HG02763 (cell line): ENCODE measurements around the gene MBTPS1.

ENCODE experiments used
- ATAC-seq: cut with Tn5 transposase; IDR thresholded peaks from one replicate; pipeline ENCODE4 v1.9.1; 2021; ENCODE audit warnings: mild to moderate bottlenecking, moderate library complexity; ENCODE audit not compliant: unreplicated experiment

The MBTPS1 gene

DNA sequence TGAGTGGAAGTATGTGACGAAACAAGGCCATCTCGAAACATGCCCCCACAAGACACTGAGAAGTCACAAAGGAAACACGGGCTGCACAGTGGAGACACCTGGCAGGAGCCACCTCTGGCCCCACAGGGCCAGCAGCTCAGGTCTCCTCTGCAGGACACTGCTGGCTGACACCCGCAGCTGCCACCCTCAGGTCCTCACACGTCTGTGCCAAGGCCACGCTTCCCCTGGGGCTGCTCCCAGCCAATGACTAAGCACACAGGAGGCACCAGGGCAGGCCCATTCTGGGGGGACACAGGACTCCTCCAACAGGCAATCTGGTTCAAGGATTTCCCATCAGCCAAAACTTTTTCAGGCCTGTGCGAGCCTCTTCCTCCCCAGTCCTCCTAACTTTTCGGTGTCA lies 36.4 kb downstream of the MBTPS1 start:
- ATAC-seq = no peak

DNA sequence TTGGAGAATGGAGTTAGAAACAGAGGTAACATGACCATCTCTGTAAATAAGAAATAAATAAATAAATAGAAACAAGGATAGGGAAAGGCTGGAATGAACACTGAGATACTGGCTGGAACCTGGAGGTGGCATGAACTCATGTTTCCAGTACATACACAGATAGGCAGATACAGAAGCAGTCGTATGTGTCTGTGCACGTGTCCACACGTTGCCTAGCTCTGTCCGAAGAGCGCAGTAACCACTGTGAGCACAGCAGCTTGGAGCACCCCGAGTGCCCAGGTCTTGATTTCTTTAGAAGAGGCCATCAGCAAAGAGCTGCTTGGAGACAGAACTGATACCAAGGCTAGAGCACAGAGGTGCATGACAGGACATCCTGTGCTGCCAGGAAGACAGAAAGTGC lies 37.1 kb downstream of the MBTPS1 start:
- no peak for ATAC-seq

DNA sequence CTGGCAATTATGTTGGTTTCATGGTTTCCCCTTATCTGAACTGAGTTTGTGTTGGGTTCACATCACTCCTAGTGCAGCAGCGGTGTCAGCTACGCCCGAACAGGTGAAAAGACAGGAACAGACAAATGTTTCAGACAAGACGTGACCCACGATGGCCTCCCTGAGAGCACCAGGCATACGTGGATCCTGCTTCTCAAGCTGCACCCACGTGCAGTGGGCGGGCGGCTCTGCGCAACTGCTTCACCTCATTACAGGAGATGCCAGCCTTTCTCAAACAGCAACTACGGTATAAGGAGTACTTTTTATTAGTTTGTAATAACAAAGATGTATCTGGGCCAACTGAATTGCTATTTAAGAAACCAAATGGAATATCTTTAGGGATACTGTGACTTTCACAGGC lies 41.4 kb downstream of the MBTPS1 start:
- ATAC-seq = no peak

DNA sequence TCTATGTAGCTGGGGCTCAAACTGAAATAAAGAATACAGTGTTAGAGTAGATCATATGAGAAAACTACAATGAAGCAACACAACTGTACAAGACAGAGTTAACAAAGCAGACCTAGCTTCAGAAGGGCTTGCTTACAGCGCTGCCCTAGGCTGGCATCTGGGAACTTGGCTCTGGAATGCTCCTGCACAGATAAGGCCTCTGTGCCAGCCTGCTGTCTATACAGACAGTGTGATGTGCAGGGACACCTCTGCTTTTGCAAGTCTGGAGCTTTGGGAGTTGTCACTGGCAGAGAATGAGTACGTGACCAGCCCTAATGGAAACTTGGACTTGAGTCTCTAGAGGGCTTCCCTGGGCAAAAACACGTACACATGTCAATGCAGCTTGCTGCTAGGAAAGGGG lies 42.0 kb downstream of the MBTPS1 start:
- ATAC-seq = no peak

DNA sequence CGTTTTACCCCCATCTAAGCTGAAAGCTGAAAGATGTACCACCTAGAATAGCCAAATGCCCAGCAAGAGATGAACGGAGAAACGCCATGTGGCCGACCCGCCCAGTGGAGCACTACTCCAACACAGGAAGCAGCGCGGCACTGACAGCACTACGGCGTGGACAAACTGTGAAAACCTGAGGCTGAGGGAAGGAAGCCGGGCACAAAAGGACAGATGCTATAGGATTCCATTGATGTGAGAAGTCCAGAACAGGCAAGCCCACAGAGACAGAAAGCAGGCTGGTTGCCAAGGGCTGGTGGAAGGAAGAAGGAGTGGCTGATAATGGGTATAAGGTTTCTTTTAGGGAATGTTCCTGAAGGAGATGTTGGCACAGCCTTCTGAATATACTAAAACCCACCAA lies 44.7 kb downstream of the MBTPS1 start:
- no peak for ATAC-seq

DNA sequence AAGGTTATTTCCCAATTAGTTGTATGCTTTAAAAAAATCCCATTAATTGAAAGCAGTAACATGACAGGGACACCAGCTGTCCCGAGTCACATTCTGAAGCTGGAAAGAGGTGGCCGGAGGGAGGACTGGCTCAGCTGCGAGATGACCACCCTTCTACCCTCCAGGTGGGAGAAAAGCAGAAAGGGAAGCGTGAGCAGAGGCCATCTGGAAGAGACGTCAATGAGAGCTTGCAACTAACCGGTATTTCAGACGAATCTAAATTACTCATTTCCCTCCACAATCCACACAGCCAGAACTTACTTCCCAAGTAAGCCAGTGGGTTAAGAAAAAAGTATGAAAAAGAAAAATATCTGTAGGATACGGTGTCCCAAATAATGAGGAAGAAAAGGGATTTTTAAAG lies 45.6 kb downstream of the MBTPS1 start:
- ATAC-seq = no peak

DNA sequence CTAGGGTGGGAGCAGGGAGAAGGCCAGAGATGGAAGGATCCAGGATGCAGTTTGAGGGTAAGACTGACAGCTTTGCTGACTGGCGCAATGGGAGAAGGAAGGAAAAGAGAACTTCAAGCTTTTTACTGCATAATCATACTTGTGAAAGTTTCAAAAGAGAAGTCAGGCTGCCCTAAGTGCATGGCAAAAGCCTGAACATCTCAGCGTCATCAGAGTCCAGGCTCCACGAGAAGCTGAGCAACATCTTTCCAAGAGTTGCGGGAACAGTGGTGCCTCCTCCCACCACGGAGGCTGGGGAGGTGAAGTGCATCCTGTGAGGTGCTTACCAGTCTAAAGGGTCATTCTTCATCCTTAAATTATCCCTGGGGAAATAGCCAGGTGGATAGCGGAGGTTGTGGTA lies 47.2 kb downstream of the MBTPS1 start:
- no peak for ATAC-seq

DNA sequence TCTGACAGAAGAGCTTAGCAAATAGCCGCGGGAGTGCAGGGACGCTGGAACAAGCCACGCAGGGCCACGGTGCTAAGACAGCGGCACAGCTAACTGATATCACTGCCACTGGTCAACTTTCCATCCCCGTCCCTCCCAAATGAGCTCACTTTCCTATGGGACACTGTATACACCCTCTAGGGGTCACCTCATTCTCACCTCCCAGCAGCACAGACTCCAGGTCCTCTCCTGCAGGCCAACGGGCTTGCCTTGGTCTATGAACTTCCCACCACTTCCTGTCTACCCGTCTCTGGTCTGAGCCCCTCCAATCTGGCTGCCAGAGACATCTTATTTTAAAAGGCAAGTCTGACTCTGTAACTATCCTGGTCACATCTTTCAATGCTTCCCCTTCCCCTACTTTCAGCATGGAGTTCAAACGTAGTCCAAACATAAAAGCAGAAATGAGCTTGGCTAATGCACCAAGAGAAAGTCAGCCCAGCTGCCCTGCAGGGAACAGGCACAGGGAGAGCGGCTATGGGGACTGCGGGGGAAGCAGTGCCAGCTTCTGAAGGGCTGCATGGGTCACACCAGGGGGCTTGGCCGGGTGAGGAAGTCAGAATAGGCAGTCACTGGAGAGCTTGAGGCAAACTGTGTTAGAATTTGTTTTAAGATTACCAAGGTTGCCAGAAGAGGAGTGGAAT lies 47.8 kb downstream of the MBTPS1 start:
- ATAC-seq = no peak

DNA sequence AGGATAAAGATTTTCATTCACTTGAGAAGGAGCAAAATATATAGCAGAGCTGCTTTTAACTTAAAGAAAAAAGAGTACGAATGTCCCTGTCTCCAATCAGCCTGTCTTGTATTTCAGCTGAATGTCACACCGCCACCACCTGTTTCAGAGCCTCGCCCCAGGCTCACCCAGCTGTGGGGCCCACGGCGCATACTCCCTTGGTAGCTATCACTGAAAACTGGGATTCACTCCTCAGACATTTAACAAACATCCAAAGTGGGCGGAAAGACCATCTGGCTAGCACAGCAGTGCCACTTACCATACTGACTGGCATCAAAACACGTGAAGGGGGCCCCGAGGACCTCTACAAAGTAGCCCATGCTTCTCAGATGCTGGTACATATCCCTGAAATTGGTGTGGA lies 48.7 kb downstream of the MBTPS1 start:
- no peak for ATAC-seq

DNA sequence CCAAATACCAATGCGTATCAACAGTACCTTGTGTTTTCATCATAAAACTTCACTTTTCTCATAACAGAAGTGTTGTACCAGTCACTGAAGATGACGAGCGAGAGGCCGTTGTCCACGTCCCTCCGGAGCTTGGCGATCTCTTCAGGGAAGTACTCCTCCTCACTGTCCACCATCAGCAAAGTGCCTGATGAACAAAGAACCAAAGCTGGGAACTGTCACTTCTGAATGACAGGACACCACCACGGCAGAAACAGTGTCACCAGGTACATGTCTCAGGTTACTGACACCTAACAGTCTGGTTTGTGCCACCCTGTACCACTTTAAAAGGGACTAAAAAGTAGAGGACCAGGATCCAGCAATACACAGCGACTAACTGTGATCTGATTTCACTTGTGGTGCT lies 49.1 kb downstream of the MBTPS1 start:
- ATAC-seq = no peak

DNA sequence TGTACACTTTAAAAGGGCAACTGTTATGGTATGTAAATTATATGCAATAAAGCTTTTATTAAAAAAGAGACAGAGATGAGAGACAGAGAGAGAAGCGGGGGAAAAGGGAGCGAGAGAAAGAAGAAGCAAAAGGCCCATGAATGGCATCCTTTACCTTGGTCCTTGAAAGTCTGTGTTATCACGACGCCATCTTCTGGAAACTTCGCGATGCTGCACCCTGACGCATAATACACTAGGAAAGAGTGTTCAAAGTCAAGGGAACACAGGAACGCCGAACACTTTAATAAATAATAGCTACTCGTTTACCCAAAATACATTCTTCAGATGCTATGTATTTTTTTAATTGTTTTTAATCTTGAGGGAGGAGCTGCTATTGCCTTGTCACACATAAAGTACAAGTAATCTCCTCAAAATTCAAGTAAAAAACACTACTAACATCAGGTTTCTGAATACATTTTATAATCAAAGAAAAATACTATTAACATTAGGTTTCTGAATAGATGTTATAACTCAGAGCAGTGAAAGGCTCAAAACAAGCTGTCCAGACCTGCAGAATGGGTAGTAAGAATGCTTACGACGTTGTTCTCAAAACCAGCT lies 51.1 kb downstream of the MBTPS1 start:
- no peak for ATAC-seq

DNA sequence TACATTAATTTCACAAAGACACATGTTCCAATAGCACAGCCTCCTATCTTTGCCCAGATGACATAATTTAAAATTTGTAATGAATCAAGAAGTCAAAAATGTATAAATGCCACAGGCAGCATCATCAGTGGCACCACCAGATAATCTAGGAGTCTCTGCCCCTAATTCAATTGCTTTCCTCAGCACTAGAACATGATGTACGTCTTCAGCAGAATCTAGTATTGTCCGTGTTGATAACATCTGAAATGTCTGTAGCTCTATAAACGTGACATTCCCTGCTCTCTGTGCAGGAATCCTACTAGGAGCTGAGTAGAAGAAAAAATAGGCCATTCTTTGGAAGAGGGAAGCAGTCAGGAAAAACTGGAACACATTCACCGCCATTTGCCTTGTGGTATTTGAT lies 52.8 kb downstream of the MBTPS1 start:
- no peak for ATAC-seq

DNA sequence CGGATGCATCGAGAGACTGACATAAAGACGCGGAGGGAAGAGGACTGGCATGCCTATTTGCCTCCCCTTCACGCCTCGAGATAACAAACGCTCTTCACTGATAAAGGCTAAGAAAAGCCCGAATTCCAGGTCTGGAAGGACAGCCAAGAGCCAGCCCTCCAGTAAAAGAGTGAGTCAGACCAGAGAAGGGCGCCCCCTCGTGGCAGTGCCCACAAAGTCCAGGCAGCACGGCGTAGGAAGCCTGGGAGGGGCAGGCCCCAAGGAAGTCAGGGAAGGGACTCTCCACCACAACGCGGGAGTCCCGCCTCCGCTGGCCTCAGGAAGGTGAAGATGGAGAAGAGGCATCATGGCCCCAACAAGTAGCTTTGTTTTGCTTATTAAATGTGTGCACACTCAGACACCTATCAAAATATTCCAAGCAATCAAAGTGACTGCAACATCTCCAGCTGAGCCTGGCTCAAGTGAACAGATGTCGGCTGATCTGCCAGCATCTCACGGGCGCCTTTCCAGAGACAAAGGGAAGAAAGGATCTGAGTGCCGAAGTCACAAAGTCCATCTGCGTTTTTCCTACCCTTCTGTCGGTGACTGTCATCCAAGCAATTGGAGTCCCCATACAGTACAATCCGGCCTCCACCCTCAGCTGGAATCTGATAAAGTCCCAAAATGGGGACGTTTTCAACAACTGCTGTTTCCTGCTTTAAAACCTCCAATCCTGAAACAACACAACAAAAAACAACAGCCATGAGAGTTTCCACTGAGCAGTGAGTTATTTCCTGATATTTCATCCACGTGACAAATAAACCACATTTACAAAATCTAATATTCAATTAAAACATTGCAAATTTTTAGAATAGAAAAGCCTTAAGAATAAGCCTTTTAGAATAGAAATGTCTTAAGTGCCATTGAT lies 53.8 kb downstream of the MBTPS1 start:
- no peak for ATAC-seq

DNA sequence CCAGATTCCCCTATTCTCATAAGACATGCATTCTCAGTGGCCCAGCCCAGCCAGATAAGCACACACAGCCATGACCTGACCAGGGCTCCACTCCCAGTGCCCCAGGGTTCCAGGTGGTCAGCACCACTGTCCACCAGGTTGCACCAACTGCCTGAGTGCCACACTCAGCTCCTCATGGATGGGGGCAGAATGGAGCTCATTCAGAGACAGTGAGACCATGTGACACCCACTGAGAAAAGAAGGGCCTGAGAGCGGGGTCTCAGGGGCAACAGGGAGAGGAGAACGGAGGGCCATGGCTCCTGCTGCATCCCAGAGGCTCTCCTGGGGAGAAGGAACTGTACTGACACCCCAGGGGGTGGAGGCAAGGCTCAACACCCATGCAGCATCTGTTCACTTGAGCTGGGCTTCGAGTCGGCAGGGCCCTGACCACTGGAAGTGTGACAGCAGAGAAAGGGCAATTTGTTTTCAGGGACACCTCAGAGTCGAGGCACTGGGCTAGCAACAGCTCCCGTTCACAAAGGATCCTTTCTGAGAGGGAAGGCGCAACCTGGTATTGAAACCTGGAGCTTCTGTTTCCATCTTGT lies 55.4 kb downstream of the MBTPS1 start:
- ATAC-seq = no peak

DNA sequence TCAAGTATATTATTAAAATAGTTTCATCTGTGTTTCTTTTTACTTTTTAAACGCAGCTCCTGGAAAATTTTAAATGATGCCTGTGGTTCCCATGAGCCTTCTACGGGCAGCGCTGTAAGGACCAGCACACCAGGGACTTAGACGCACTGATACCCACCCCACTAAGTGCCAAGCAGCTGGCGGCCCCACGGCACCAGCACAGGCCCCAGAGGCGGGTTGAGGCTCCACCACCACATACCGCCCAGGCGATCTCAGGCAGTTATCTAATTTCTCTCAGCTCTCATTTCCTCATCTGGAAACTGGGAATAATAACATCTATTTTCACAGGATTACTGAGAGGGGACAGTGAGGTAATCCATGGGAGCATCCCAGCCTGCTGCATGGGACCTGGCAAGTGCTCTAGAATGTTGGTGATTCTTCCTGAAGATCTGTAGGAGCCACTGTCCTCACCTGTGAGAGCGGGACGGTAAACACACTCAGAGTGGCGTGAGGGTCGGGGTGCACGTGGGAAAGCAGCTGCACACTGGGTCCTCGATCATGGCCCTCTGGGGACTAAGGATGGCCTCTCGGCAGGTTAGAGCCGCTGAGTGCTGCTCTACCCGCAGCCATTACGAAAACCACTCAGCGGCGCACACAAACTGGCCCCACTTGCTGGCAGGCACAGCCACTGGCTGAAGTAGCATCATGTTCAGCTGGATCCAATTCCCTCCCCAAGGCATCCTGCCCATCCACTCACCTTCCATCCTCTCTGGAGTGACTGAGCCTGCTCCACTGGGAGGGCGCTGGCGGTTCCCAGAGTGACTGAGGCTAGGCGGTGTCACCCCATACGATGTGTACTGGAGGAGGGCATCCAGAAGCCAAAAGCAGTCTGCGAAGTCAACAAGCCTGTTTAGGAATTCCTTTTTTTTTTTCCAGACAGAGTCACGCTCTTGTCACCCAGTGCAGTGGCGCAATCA lies 56.5 kb downstream of the MBTPS1 start:
- no peak for ATAC-seq

DNA sequence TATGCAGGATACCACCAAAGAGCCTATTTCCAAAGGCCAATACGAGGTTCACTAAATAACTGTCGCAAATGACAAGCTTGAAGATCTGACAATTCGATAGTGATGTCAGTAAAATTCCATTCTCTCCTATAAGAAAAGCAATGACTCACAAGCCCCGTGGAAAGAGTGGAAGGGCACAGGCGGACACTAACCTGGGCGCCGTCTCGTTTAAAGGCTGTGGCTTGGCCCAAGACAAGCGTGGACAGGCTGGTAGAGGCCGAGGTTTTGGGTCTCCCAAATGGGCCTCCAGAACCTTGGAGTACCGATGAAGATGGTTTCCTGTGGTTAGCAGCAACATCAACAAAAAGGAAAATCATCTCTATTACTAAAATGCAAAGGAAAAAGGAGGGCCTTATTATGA lies 57.6 kb downstream of the MBTPS1 start:
- no peak for ATAC-seq

DNA sequence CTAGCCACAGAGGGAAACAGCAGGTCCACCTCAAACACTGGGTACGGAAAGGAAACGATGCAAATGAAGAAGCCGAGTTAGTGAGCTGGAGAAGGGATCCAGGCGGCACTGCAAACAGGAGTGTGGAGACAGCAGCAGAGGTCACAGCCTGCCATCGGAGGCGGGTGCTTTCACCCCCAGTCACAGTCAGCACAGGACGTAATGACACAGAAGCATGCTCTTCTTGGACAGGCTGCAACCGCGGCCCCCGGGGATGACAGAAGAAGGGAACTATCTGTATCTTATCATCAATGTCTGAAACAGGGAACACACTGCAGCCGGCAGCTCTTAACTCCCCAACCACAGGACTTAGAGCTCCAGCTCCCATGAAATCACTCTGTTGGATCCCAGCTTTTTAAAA lies 58.1 kb downstream of the MBTPS1 start:
- ATAC-seq = no peak

DNA sequence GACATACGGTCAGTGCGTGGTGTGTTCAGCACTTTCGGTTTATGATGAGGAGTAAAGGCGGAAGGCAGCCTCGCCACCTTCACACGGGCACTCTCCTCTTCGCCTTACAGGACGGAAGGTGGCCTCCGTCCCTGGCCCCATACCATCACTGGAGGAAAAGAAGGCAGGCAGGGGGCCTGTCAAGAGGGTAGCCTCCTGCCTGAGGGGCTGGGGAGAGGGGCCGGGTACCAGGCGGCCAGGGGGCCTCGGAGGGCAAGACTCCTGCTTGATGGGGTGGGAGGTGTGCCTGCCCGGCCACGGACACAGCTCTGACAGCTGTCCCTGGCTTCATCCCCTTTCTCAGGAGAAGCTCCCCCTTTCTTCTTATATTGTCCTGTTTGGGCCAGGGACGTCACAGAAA lies 58.5 kb downstream of the MBTPS1 start:
- ATAC-seq = no peak

DNA sequence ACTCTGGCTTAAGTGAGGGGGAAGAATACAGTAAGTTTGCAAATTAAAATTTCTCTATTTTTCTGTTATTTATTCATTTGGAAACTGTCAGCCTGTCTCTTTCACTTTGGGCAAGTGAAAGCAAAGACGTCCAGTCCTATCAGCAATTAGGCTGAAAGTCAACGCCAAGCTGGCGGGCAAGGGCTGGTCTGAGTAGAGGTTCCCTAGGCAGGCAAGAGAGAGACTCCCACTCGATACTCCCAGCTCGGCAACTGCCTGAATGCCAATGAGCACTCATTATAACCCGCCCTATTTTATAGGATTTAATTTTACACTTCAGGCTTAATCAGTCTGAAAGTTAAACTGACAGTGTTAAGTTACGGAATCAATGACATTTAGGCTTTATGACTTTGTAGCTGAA lies 59.8 kb downstream of the MBTPS1 start:
- no peak for ATAC-seq

DNA sequence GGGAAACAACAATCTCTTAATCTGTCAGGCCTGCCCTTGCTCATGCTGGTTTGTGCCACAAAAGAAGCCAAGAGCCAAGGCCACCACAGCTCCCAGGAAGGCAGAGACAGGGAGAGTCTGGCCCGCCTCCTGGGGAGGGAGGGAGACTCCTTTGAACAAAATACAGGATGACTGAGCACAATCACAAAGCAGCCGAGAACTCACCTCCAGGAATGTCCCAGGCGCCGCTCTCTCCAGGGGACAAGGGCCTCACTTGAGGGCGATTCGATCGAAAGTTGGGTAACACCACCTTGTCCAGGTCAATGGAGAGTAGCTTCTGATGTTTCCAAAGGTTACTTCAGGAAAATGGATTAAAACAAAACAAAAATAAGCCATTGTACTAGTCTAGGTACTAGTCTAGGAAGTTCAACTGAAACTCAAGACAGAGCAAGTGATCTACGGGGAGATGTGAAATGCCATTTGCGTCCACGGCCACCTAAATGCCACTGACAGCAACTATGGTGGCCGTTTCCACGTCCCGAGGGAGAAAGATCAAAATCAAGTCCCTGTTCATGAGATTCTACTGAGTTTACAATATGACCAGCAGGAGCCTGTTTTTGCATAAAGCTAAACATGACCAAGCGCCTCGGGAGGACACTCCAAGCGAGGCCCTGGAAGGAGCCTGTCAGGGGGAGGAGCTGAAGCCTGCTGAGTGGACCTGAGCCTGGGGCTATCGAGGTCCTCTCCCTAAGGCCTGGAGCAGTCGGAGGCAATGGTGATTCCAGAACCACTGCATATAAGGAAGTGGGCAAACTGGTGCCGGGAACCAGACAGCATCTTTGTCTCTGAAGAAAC lies 60.7 kb downstream of the MBTPS1 start:
- no peak for ATAC-seq
